ENCODE measurements around the gene CHN2.

Gene CHN2

GRCh38 chr7:29328811-29329210 lies 134.2 kb downstream of the CHN2 start:
- CTCF ChIA-PET, result interaction anchor here (0.9 kb wide), 1 partner anchor 10 kb away, joined by 3 read pairs; no protein-coding TSS in a partner anchor
- POLR2A ChIA-PET, result no interaction called here
- no peak for DNase-seq (ENCODE audit: extremely low spot score)
- no peak for TF ChIP-seq CTCF (IDR thresholded peaks at IDR 0.05; ENCODE audit: control extremely low read depth, extremely low read depth, low read depth, missing control alignments)

- no peak for TF ChIP-seq CTCF (IDR thresholded peaks at IDR 0.05; ENCODE audit: control extremely low read depth, extremely low read depth, low read depth, missing control alignments)
- no peak for DNase-seq (ENCODE audit: extremely low spot score)
- POLR2A ChIA-PET, result no interaction called here
- CTCF ChIA-PET, result no interaction called here
These were observed 135.1 kb downstream of the CHN2 start for GRCh38 chr7:29329686-29330085.

- ChIA-PET POLR2A (no interaction called here), CTCF (no interaction called here)
- no peak for DNase-seq (ENCODE audit: extremely low spot score)
- TF ChIP-seq CTCF (IDR thresholded peaks at IDR 0.05; ENCODE audit: control extremely low read depth, extremely low read depth, low read depth, missing control alignments), result no peak
These were observed 135.6 kb downstream of the CHN2 start for GRCh38 chr7:29330136-29330535.

- no peak for TF ChIP-seq CTCF (IDR thresholded peaks at IDR 0.05; ENCODE audit: control extremely low read depth, extremely low read depth, low read depth, missing control alignments)
- POLR2A ChIA-PET, result no interaction called here
- CTCF ChIA-PET, result no interaction called here
- no peak for DNase-seq (ENCODE audit: extremely low spot score)
These were observed 136.6 kb downstream of the CHN2 start for GRCh38 chr7:29331163-29331562.

- TF ChIP-seq CTCF (IDR thresholded peaks at IDR 0.05; ENCODE audit: control extremely low read depth, extremely low read depth, low read depth, missing control alignments), result no peak
- CTCF ChIA-PET, result interaction anchor here (1.1 kb wide), 1 partner anchor 410 kb away, joined by 5 read pairs; no protein-coding TSS in a partner anchor
- DNase-seq (ENCODE audit: extremely low spot score), result no peak
- POLR2A ChIA-PET, result no interaction called here
These were observed 137.7 kb downstream of the CHN2 start for GRCh38 chr7:29332042-29332811.

- ChIA-PET POLR2A (no interaction called here), CTCF (interaction anchor here (1.1 kb wide), 1 partner anchor 411 kb away, joined by 5 read pairs; no protein-coding TSS in a partner anchor)
- TF ChIP-seq CTCF (IDR thresholded peaks at IDR 0.05; ENCODE audit: control extremely low read depth, extremely low read depth, low read depth, missing control alignments), result no peak
- no peak for DNase-seq (ENCODE audit: extremely low spot score)
These were observed 138.6 kb downstream of the CHN2 start for GRCh38 chr7:29332875-29333855.

Data from GM10248 (cell line).